Measurements from ENCODE around the gene NFKBIB.
"Not testable (repeated sequence)": the region's sequence is repeated elsewhere in the genome, so short reads cannot be mapped to it uniquely, and the experiment has no call there.

NFKBIB gene

DNA sequence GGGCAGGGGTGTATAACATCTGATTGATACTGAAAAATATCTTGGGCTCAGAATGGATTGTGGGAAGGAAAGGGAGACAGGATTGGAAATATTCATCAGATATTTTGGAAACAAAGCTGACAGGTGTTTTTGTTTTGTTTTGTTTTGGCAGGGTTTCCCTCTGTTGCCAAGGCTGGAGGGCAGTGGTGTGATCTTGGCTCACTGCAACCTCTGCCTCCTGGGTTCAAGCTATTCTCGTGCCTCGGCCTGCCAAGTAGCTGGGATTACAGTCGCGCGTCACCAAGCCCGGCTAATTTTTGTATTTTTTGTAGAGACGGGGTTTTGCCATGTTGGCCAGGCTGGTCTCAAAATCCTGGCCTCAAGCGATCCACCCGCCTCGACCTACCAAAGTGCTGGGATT is 26.4 kb upstream of the NFKBIB start:
- FAIRE-seq; DNase-seq (ENCODE audit: low spot score): not testable (repeated sequence)

DNA sequence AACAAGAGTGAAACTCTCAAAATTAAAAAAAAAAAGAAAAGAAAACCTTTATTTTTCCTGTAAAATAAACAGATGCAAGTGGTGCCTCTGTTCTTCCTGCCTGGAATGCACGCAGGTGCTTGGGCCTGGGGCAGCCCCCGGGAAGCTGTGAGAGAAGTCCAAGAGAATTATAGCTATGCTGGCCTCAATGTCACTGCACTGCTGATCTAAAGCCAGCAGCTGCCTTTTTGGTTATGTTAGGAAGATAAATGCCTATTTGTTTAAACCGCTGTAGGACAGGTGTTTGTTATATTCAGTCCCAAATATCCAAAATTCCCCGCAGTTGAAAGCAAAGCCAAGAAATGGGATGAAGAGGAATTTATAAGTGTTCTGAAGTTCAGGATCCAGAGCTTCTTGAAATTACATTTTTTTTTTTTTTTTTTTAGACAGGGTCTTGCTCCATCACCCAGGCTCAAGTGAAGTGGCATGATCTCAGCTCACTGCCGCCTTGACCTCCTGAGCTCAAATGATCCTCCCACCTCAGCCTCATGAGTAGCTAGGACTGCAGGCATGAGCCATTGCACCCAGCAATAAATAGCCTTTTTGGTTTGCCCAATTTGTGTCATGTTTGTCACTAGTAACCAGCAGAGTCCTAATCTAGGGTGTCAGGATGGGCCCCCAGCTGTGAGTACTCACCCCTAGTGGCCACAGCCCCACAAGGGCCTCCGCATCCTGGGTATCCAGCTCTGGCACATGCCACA is 23.9 kb upstream of the NFKBIB start:
- FAIRE-seq: no peak
- DNase-seq (ENCODE audit: low spot score): no peak

DNA sequence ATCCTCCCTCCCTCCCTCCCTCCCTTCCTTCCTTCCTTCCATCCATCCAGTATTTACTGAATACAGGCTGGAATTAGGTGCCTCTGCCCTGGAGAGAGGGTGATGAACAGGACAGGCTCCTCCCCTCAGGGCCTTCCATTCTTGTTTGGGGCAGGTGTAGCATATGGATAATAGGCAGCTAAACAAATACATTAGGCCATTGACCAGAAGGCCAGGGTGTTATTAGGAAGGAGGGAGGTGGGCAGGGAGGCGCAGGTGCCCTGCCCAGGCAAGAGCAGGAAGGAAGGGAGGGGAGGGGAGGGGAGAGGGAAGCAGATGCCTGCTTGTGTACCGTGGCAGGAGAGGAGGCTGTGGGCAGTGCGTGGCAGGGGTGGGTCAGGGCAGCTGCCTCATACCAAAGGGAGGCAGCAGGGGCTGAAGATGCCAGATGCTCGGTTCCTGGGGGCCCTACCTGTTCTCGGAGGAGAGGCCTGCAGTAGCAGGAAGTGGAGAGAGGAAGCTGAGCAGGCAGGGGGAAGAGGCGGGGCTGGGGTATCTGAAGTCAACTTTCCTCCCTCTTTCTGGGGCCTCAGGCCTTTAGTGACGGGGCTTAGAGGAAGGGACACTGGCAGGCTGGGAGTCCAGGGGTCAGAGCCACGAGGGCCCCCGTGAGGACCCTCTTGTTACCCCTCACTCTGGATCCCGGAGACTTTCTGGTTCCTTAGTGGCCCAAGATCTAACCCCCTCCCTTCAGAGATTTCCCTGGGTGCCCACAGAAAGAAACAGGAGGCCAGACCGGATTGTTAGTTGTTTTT is 21.8 kb upstream of the NFKBIB start, which contains the start of gene RINL:
RINL (minus strand) TSS at position 495 of the 794 bp plus-strand sequence. CDS start 1,533 bp downstream, outside the sequence.
- DNase-seq (ENCODE audit: low spot score) (no peak), FAIRE-seq (peak; percentile 5)

DNA sequence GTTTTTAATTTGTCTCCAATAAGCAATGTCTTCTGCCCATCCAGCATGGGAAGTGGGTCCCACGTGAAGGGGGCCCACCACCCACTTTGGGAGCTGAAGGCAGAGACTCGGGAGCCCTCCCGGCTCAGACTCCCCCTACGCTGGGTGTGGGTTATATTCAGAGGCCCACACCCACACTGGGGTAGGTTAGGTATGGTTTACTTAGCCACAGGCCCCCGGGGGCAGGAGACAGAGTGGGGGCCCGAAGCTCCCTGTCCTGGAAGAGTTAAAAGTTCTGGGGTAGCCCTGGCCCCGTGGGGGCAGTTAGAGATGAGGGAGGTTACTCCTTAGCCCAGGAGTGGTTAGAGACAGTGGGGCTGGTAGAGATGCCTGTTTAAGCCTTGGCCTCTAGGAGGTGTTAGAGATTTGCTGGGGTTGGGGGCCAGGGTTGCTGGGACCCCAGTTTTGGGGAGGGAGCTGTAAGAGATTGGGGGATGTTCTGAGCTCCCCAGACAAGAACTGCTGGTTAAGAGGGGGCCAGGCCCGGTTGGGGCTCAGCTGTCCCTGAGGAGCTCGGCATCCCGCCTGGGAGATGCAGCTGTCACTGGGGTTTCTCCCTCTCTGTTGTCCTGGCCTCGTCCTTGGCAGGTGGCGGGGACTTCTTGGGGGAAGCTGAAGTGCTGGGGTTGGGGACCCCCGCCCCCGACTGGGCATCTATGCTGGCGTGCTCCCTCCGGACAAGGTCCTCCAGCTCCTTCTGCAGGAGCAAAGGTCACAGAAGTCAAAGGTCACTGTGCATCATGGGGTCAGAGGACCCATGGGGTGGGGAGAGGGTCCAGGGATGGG is 21.0 kb upstream of the NFKBIB start:
- no peak for DNase-seq (ENCODE audit: low spot score)
- FAIRE-seq: no peak

DNA sequence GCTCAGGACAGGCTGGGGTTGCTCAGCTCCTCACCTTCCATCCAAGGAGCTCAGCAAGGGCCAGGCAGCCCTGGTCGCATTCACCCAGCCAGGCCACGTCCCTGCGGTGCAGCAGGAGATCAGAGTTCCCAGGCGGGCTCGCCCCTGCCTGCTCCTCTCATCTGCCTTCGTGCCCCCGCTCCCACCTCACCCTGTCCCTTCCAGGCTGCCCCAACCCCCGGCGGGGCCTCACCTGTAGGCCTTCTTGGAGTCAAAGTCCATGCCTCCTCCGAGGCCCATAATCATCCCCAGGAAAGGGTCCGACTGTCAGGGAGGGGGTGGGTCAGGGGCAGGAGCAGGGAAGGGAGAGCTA is 20.4 kb upstream of the NFKBIB start:
- FAIRE-seq: no peak

DNA sequence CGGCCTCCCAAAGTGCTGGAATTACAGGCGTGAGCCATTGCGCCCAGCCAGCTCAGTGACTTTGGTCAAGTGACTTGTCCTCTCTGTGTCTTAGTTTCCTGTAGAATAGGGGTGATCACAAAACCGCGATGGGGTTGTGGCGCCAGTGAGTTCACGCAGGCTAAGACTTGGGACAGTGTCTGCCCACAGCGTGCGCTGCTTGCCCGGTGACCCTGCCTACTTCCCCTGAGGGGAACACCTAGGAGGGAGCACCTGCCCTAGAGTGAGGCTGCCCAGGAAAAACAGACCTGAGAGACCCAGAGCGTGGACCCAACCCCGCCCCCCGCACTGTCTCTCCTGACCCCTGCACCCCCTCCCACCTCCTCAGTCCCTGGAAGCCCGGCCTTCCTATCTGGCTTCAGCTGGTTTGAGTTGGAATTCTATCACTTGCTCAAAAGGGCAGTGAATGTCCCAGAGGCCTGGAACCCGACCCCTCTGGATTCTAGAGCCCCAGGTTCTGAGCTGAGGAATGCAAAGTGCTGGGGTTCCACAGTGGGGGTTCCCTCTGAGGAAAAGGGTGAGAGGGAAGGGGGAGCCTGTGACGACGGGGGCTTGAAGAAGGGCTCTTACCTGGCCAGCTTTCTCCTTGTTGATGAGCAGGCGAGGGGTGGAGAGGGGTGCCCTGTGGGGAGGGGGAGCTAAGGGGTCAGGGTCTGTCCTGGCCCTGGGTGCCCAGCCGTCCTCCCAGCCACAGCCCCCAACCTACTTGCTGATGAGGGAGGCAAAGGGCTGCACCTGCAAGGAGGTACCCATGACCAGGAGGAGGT is 19.5 kb upstream of the NFKBIB start:
- DNase-seq (ENCODE audit: low spot score) (no peak), FAIRE-seq (no peak)

More for the DNA sequence above, 20.4 kb upstream of the NFKBIB start:
- DNase-seq (ENCODE audit: low spot score): no peak

DNA sequence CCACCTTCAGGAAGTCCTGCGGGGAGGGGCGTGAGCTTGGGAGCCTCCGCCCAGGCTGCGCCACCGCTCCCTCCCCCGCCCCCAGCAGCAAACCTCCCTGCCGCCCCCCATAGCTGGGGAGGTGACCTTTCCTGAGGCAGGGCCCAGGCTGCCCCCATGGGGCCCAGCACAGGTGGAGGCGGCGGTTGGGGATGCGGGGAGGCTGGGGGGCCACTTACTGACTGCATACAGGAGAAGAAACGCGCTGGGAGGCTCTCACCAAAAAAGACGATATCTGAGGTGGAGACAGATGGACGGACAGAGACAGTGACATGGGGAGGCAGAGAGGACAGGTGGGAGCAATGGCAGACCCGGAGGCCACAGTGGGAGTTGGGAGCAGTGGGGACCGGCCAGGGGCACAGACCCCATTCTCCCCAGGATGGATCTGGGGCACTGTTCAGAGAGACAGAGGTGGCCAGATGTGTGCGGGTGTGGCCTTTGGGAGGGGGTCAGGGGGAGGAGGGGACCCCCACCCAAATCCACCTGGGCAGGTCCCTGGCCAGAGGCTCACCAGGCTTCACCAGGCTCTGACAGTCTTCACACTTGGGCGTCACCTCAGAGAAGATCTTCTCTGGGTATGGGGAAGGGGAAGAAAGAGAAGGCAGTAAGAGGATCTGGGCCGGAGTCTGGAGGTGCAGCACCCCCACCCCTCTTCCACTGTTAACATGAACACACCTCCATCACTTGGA is 18.7 kb upstream of the NFKBIB start:
- no peak for DNase-seq (ENCODE audit: low spot score)
- FAIRE-seq: no peak

DNA sequence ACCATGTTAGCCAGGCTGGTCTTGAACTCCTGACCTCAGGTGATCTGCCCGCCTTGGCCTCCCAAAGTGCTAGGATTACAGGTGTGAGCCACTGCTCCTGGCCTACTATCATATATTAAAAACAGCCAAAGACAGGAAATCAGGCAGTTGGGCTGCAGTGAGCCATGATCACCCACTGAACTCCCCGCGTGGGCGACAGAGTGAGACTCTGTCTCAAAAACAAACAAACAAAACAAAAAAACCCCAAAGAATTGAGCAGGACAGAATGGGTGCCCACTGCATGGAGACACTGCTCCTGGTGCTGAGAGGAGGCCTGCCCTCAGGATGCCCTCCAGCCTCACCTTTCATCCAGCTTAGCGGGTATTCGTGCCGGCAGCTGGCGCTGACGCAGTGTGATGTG is 16.5 kb upstream of the NFKBIB start:
- no peak for DNase-seq (ENCODE audit: low spot score)
- no peak for FAIRE-seq

DNA sequence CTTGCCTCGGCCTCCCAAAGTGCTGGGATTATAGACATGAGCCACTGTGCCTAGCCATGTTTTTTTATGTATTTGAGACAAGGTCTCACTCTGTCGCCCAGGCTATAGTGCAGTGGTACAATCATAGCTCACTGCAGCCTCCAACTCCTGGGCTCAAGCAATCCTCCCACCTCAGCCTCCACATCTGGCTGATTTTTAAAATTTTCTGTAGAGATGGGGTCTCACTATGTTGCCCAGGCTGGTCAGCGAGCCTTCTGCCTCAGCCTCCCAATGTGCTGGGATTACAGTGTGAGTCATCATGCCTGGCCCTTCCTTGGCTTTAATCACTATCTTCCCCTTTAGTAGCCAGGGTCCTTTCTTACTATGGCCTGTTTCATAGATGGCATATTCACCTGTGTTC is 15.1 kb upstream of the NFKBIB start:
- FAIRE-seq; DNase-seq (ENCODE audit: low spot score): not testable (repeated sequence)

DNA sequence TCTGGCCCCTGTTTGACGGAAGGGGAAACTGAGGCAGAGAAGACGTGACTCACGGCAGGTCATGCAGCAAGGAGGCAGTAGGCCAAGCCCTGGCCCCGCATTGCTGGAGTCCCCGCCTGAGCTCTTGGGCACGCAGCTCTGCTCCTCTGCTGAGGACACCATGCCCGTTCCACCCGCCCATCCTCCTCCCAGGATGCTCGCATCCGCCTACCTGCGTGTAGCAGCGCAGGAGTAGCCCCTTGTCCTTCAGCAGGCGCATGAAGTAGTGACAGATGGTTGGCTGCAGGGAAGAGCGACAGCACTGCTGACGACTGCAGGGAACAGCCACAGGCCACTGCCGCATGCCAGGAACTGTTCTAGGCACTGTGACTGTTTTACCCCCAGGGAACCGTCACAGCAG is 10.9 kb upstream of the NFKBIB start:
- DNase-seq (ENCODE audit: low spot score) (no peak), FAIRE-seq (no peak)

DNA sequence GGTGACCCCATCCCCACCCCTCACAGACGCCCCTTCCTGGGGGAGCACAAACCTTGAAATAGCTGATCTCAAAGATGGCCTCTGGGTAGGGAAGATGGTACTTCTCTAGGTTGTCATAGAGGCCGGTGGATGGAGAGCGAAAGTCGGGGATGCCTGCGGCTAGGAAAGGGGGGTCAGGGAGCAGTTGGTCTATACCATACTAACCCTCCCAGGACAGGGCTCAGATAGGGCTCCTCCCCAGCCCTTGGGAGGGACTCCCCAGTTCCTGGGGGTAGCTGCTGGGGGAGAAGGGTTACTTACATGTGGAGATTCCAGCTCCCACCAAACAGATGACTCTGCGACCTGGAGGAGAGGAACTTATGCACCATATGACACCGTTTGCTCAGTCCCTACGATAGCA is 10.0 kb upstream of the NFKBIB start:
- FAIRE-seq (no peak), DNase-seq (ENCODE audit: low spot score) (no peak)

DNA sequence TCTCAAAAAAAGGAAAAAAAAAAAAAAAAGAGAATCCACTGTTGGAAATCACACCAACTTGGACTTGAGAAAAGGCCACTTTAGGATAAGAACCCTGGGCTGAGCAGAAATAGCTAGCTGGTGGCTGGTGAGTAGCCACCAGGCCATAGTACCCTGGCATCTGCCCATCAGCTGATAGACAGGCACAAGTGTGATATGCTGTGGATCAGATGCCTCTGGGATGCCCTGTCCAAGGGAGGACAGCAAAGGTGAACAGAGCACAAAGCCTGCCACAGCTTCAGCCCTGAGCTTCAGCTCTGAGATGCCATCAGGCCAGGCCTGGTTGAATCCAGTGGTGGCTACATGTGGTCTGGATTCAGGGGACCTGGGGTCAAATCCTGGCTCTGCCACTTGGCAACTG is 9.1 kb upstream of the NFKBIB start:
- DNase-seq (ENCODE audit: low spot score) (no peak), FAIRE-seq (no peak)

DNA sequence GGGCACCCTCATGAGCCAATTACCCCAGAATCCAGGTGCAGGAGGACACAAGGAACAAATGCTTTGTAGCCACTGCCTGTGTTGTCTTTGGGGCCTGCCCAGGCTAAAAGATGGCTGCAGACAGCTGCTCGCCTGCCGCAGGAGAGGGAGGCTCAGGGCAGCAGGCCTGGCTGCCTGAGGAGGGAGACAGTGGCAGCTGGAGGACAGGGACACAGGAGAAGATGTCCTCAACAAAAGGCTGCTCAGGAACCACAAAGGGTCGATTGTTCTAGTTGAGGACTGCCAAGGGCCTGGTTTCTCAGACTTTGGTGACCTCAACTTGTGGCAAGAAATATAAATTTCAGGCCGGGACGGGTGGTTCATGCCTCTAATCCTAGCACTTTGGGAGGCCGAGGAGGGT is 8.0 kb upstream of the NFKBIB start:
- no peak for DNase-seq (ENCODE audit: low spot score)

DNA sequence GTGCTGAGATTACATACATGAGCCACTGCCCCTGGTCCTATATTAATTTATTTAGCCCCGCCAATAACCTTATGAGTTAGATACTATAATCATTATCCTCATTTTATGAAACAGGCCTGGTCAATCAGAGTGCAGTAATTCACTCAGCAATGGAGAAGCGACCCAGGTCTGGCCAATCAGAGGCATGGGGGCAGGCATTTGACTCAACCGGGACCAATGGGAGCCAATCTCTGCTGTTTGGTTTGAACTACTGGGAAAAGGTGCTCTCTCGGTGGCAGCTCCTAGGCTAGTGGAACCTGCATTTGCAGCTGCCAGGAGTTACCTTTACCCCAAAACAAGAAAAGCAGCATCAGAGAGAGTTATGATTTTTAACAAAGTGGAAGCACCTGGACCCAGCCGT is 6.9 kb upstream of the NFKBIB start:
- no peak for FAIRE-seq
- no peak for DNase-seq (ENCODE audit: low spot score)

More for the DNA sequence above, 8.0 kb upstream of the NFKBIB start:
- no peak for FAIRE-seq

DNA sequence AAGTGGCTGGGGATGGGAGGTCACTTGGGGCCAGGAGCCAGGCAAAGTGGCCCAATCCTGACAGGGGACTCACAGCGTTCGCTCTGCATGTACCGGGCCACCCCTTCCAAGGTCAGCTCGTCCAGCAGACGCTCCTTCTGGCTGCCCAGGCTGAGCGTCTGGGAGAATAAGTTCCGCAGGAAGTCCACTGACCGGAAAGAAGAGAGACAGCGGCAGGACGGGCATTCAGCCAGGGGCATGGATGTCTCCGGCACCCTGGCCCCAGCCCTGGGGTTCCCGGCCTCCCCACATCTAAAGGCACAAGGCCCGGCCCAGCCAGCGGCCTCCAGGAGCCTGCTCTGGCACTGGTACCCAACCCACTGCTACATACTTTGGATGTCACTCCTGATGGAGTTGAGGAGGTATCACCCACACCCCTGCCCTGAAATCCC is 6.4 kb upstream of the NFKBIB start:
- DNase-seq (ENCODE audit: low spot score): no peak
- FAIRE-seq: no peak

DNA sequence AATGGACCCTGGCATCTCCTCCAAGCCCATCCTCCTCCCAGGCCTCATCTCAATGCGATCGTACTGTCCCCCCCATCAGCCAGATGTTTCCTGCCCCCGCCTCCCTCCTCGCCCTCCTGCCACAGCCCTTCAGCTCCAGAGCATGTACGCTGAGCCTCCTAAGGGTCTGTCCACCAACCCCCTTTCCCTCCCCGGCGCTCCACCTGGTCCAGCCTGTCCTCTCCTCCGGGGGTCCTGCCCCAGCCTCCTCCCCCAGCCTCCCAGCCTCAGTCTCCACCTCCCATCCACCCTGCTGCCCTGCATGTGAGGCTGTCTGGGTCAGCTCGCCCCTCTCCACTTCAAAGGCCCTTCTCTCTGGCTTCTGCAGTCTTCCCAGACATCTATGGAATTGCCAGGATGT is 4.8 kb upstream of the NFKBIB start:
- FAIRE-seq: no peak
- no peak for DNase-seq (ENCODE audit: low spot score)

DNA sequence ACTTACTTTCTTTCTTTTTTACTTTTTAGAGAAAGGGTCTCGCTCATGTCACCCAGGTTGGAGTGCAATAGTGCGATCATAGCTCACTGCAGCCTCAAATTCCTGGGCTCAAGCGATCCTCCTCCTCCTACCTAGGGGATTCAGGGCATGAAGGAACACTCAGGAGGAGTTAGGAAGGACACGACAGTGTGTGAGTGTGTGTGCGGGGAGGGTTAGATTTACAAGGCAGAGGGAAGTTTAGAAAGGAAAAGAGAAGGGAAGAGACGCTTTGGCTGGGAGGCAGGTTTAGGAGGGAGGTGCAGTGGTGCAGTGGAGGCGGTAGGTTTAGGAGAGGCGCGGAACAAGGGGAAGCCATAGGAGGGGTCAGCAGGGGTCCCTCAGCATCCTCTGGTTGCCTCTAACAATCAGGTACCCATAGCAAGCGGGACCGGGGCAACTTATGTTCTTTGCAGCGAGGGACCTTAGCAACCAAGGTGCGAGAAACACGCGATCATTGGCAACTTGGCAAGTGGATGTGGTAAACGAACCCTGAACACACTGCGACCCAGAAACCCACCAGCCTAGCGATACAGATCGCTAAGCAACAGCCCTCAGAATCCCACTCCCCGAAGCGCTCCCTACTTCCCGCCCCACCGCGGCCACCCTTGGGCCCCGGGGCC is 852 bp upstream of the NFKBIB start:
- peak; percentile 16 for DNase-seq (ENCODE audit: low spot score)
- no peak for FAIRE-seq

DNA sequence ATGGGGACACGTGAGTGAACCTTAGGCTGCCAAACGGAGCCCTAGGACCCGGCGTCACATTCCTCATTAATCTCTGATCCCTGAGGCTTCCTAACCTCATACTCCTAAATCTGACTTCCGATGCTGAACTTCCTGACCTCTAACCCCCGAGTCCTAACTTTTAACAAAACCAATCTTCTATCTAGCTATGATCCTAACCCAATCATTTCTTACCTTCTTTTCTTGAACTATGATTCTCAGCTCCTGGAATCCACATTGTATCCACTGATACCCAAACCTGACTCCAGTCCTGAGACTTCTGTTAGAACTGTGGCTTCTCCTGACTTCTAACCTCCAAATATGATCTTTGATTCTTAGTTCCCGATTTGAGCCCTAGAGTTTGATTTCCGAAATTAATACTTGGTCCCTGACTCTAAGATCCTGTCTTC is 447 bp downstream of the NFKBIB start:
- FAIRE-seq (no peak), DNase-seq (ENCODE audit: low spot score) (no peak)

DNA sequence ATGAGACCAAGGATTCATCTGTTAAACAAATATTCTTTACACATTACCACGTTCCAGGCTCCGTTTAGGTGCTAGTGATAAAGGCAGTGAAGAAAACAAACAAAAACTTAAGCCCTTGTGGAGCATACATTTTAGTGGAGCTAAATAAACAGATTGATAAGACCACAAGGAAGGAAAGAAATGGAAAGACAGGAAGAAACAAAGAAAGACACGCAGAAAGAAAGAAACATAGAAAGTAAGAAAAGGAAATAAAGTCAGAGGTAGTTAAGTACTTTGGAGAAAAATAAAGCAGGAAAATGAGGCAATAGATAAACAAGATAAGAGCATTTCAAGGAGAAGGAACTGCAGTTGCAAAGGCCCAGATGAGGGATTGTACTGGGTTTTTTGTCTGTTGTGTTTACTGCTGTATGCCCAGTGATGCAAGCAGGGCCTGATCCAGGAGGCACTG is 998 bp downstream of the NFKBIB start:
- no peak for FAIRE-seq
- no peak for DNase-seq (ENCODE audit: low spot score)

DNA sequence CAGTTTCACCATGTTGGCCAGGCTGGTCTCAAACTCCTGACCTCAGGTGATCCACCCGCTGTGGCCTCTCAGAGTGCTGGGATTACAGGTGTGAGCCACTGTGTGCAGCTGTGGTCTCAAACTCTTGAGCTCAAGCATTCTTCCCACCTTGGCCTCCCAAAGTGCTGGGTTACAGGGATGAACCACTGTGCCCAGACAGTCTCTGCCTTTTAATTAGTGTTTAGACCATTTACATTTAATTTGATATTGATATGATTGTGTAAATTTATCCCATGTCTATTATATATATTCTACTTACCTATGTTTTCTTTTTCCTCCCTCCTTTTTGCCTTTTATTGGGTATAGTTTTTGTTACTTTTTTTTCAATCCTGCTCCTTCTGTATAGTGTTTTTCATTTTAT is 1.9 kb downstream of the NFKBIB start:
- no peak for FAIRE-seq
- DNase-seq (ENCODE audit: low spot score): no peak
